WI38 (cell line): Measurements from ENCODE around the gene TK1.

ENCODE experiments used
- H3K4me3 ChIP-seq: 2 replicates; pipeline ENCODE4 v1.5.1; 2011; ENCODE audit warnings: low read depth, mild to moderate bottlenecking, control low read depth, low read length
- TF ChIP-seq, protein P1 (sequence below): IDR thresholded peaks from 2 replicates; pipeline ENCODE4 v1.5.1; 2012; ENCODE audit warnings: low read depth, mild to moderate bottlenecking, control low read depth, low read length

Gene TK1

DNA sequence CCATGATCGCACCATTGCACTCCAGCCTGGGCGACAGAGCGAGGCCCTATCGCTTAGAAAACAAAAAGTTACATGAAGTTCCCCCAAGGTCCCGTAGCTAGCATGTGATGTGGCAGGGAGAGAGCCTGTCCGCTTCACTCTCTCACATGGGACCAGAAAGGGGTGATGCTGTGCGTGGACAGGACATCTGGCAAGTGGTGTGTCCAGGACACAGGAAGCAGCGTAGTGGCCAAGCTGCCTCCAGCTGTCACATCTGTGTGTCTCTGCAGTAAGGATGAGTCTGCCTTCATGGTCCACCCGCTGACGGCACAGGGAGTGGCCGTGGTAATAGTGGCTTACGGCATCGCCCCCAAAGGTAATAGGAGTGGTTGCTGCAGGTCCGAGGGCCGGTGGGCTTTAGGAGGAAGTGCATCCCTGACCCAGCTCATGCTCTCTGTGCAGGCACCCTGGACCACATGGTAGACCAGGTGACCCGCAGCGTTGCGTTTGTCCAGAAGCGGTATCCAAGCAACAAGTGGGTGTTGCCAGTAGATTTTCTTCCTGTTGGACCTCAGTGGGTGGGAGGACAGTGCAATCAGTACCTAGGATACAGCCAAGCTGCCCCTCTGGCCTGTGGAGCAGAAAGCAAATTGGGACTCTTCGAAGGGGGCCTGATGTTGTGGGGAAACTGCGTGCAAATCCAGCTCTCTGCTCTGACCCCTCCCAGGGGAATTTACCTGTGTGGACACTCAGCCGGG, 17.7 kb upstream of the TK1 start:
- TF ChIP-seq, protein P1, sequence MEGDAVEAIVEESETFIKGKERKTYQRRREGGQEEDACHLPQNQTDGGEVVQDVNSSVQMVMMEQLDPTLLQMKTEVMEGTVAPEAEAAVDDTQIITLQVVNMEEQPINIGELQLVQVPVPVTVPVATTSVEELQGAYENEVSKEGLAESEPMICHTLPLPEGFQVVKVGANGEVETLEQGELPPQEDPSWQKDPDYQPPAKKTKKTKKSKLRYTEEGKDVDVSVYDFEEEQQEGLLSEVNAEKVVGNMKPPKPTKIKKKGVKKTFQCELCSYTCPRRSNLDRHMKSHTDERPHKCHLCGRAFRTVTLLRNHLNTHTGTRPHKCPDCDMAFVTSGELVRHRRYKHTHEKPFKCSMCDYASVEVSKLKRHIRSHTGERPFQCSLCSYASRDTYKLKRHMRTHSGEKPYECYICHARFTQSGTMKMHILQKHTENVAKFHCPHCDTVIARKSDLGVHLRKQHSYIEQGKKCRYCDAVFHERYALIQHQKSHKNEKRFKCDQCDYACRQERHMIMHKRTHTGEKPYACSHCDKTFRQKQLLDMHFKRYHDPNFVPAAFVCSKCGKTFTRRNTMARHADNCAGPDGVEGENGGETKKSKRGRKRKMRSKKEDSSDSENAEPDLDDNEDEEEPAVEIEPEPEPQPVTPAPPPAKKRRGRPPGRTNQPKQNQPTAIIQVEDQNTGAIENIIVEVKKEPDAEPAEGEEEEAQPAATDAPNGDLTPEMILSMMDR = no peak
- H3K4me3 ChIP-seq = no peak overlapping the region

GRCh38 chr17:78202666-78203065, 15.8 kb upstream of the TK1 start:
- H3K4me3 ChIP-seq = no peak overlapping the region
- TF ChIP-seq, protein P1 = no peak

- H3K4me3 ChIP-seq = no peak overlapping the region
- TF ChIP-seq, protein P1 = no peak
Measured at GRCh38 chr17:78200451-78200850, 13.6 kb upstream of the TK1 start.

- TF ChIP-seq, protein P1 = no peak
Measured at GRCh38 chr17:78197147-78197832, 10.4 kb upstream of the TK1 start.

GRCh38 chr17:78196716-78197115, 9.9 kb upstream of the TK1 start:
- H3K4me3 ChIP-seq = no peak overlapping the region
- TF ChIP-seq, protein P1 = no peak

More at GRCh38 chr17:78197147-78197832, 10.4 kb upstream of the TK1 start:
- no peak overlapping the region for H3K4me3 ChIP-seq

DNA sequence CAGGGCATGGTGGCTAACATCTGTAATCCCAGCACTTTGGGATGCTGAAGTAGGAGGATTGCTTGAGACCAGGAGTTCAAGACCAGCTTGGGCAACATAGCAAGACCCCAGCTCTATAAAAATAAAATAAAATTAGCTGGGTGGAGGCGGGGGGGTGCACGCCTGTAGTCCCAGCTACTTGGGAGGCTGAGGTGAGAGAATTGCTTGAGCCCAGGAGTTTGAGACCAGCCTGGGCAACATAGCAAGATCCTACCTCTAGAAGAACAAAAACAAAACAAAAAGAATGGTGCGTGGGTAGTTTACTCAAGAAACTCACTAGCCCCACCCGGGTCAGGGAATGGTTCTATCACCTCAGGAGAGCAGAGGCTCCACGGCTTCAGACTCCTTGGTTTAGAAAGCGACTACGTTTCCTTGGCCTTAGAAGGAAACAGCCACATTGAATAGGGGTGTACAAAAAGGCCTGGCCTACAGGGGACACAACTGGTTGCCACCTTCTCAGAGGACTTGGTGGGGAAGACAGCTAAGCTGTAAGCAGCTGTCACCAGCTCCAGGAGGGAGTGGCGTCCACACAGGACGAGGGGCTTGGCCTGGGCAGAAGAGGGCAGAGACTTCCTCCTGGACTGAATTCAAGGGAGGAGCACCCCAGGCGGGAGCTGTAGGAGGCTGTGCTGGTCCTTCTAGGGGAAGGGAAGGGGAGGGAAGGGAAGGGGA, 716 bp downstream of the TK1 start:
- TF ChIP-seq, protein P1 = no peak
- peak overlapping the region; percentile 75 for H3K4me3 ChIP-seq
